K562 (cell line): ENCODE data around the gene TMC8. TPM values are rescaled to one million over a fixed set of nuclear protein-coding genes. Genes with fewer than 3 reads are reported as not detected.

Source experiments
- MLX ChIP-seq, 2 experiments: fragments of 450-650 bp in 1 of 2; sonication (generic) in 1 of 2; formaldehyde crosslinking; conservative IDR thresholded peaks; 2 replicates each; pipeline versions ENCODE4 v1.4.0 to v1.8.1; 2020 to 2022; ENCODE audit warnings: mild to moderate bottlenecking in 1 of 2, missing genetic modification reagents in 1 of 2
- REST ChIP-seq, 2 experiments: fragments of 450-650 bp; formaldehyde crosslinking in 1 of 2; IDR thresholded peaks; 2 replicates each; pipeline versions ENCODE4 v1.4.0 to v1.6.1; 2014 to 2020; ENCODE audit warnings: mild to moderate bottlenecking in 2 of 2, borderline replicate concordance in 1 of 2, low read depth in 1 of 2
- STAT5A ChIP-seq: IDR thresholded peaks from 2 replicates; pipeline ENCODE4 v1.6.1; 2012; ENCODE audit warnings: low read length, inconsistent platforms, borderline replicate concordance
- polyA plus RNA-seq, 8 experiments: library from polyadenylated mRNA; depleted of rRNA in 4 of 8; stranded (reverse) in 5 of 8; unstranded in 3 of 8; fragments of >200 nt; fragmentation: Nextera tagmentation in 2 of 8; fragmentation: Illumina TruSeq in 1 of 8; extraction: Ambion mirVana in 2 of 8; extraction: Trizol in 1 of 8; gene quantifications; 2 replicates each; pipeline versions ENCODE4 v1.2.1 to v1.2.3, GENCODE V29; 2011 to 2014; ENCODE audit warnings: inconsistent platforms in 1 of 8, missing spikeins in 1 of 8
- total RNA-seq, 7 experiments: library from RNA; depleted of rRNA in 6 of 7; stranded (reverse); fragments of >200 nt in 6 of 7; fragmentation: Illumina TruSeq in 2 of 7; extraction: Trizol in 2 of 7; gene quantifications; 2 replicates each; pipeline versions ENCODE4 v1.2.1 to v1.2.3, GENCODE V29; 2011 to 2021; ENCODE audit warnings: low replicate concordance in 1 of 7

Gene TMC8
- total and polyA plus RNA-seq, 9 of the 15 experiments (the other 6 are each of a cell fraction or from before 2014, with no cell fraction given) = 0.13 to 10.9 (median 2.8) TPM

DNA sequence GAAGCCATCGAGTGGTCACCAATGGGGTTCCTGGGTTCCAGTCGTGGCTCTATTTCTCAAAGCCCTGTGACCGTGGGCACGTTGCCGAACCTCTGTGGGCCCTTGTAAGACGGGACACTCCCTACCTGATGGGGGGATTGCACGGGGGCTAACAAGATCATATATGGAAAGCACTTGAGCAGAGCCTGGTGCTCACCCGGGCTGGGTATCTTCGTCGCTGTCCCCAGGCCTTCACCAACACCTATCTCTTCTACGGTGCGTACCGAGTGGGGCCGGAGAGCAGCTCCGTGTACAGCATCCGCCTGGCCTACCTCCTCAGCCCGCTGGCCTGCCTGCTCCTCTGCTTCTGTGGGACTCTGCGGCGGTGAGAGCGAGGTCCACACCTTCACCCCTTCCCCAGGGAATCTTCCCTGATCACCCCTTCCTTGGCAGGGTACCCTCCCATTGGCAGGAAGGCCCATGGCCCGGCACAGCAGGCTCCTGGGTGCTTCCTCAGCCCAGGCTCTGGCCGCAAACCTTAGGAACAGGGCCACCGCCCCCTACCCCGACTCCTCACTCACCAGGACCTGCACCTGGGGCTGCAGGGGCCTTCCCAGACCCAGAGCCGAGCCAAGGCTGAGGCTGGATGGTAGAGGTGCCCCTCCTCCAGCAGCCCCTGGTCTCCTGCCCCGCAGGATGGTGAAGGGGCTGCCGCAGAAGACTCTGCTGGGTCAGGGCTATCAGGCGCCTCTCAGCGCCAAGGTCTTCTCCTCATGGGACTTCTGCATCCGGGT, 2.8 kb downstream of the TMC8 start (continued):
- no peak for TF ChIP-seq MLX (CRISPR knock-in tag; conservative IDR thresholded peaks at IDR 0.05)
- TF ChIP-seq STAT5A = no peak
- TF ChIP-seq REST (IDR thresholded peaks at IDR 0.05; ENCODE audit: borderline replicate concordance) = no peak
- no peak for TF ChIP-seq REST (CRISPR knock-in tag; IDR thresholded peaks at IDR 0.05; ENCODE audit: low read depth)
- TF ChIP-seq, all 486 proteins: peak for 3
